ENCODE data around the gene HOXB6.

Gene HOXB6

DNA sequence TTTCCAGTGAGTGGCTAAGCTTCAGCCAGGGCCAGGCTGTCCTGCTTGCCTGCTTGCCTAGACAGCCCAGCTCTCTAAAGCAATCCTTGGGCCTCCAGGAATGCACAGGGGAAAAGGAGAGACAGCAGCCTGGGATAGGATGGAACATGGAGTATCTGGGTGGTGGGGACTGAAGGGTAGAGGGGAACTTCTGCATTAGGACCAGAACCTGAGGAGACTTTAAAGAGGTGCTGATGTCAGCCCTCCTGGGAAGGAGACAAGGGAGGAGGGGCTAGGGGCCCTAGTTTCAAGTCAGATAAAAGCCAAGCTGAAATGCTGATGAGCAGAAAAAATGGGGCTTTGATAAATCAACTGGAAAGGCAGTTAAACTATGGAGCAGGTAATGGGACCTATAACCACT is 4.2 kb upstream of the HOXB6 start:
- no peak for FAIRE-seq

DNA sequence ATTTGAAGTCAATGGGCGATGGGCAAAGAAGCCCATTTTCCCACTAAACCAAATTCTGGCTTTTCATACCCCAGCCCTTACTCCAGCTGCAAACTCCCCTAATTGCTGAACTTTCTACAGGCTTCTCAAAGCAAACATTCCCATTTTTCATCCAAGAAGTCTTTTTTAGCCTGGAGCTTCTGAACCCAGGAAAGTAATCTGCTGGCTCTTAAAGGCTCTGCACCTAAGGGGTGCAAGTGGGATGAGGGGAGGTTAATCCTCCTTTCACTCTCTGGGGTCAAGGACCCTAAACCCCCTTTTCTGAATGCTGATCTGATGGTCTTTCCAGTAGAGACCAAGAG is 3.7 kb upstream of the HOXB6 start:
- FAIRE-seq, result no peak

DNA sequence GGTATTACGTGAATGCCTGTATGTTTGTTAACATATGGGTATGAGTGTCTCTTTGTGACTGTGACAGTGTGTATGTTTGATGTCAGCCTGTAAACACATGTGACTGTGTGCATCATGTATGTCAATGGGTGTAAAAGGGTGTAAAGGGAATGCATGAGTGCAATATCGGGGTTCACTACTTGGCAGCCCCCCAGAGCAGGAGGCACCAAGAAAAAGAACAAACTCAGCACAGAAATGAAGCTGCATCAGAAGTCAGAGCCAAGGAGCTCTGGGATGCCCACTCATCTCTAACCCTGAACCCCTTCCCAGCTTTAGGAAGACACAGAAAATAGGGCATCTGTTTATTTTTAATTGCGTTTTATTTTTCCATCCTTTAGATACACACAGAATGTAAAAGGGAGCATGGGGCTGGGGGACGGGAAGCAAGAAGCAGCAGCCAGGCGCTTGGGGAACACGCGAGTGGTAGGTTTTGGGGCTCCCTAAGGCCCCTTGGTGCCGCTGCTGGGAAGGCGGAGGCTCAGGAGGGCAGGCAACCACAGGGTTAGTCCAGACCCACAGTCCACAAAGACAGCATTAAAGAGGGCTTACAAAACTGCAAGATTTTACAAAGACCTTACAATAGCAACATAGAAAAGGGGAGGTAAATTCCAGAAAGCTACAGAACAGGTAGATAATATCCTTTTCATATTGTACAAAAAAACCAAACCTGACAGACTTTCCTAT is 2.3 kb upstream of the HOXB6 start:
- FAIRE-seq, result no peak

DNA sequence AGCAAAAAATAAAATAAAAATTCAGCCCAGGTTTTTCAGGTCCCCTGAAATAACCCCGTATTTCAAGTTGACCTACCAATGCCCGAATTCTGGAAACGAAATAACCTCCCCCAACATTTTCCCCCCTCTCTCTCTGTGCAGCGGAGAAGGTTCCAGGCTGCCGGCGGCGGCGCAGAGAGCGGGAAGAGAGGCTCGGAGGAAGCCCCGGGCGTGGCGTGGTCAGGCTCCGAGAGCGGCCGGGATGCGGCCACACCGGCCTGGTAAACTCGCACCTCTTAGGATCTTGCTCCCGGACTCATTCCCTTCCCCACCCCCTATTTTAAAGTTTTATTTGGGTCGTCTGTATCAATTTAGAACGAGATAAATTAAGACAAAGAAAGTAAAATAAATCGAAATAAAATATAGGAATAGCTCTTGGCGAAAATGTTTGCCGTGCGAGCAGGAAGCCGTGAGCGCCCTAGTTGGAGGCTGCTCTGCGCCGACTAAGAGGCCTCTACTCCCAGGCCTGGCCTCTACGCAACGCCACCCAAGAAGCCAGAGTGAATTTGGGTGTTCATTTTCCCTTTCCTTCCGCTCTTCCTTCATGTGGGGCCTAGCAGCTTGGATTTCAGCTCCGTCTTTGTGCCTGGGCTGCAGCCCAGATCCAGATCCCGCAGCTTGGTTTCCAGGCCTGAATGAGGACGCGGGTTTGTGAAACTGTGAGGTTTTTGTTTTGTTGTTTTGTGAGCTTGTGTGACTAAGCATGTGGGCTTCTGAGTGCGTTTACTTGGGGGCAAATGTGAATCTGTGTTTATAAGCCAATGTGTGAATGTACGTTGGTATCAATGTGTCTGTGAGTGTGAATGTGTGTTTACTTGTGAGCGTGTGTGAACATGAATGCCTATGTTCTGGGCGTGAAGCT is 1.5 kb upstream of the HOXB6 start:
- no peak for FAIRE-seq

DNA sequence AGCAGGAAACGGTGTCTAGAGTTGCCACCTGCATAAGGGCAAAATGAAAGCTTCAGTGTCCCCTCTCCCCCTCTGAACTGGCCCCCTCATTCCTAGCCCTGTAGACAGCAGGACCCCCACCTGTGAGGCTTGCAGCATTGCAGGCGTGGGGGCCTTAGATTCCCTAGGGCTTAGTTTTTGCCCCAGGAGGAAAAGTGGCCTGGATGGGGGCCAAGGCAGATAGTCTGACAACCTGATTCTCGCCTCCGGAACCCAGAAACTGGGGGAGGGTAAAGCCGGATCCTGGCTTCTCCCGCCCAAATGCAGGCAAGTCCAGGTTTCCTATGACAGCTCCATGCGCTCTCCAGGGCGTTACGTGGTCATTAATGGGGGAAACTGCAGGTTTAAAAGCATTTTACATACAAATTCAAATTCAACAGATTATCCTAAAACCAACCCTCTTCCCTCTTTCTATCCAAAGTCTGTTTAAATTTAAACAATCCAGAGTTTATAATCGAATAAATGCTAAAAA is 678 bp upstream of the HOXB6 start:
- FAIRE-seq, result no peak

DNA sequence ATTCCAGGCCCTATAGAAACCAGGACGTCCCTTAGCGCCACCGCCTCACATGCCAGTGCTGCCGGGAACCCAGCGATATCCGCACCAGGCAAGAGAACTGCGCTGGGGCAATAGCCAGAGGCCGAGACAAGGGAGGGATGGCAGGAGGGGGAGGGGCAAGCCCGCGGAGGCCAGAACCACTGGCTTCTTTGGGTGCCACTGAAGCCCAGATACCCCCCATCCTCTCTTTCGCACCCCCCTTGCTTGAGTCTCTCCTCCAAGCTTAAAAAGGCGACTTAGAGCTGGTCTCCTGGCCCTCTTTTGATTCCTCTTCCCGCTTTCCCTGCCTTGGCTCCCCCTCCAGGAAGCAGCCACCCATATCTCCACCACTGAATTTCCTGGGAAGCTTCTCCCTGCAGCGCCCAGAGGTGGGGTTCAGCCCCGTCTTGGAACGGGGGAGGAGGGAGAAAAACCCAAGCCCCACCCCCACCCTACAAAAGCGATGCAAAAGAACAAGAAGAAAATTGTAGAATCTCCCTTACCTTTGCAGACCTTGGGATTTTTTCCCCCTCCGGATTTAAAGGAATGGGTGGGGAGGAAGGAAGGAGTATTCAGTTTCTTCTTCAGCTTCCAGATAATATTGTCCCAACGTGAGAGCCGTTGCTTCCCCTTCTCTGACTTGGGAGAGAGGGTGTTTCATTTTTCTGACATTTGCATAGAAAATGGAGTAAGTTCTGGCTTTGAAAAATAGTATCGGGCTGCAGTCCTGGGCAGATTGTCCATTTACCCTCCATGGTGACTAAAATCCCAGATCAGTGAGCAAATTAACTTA is 622 bp downstream of the HOXB6 start:
- no peak for FAIRE-seq

DNA sequence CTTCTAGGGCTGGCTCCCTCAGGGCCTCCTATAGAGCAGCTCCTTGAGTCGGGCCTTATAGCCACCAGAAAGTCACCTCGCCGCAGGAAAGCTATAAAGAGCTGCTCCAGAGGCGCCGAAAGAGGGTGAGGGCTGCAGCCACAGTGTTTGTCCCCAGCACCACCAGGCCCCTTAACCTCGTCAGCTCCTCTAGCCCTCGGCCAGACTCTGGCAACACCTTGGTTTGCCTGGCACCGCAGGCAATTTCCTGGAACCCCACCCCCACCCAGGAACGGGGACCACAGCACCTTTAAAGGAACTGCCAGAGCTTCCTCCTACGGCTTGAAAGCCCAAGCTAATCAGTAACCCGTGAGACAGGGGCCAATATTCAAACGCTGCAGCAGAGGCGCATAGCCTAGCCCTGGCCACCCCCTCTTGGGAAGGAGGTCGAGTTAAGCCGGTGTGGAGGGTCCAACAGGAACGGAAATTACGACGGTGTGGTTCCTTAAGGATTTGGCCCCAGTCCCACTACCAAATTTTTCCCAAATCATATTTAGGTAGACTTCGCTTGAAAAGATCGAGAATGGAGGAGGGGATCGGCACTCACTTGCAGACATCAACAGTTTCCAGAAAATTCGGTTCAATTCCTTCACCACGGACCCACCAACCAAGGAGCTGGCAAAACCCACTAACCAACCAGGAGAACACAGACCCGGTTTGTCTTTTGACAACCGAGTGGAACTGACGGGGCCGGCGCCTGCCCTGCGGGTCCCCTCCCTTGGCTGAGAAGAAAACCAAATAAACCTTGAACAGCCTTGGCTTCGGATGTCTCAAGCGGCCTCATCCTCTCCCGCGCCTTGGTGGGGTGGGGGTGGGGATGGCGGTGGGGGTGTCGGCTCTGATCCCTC is 3.0 kb downstream of the HOXB6 start:
- FAIRE-seq, result no peak

DNA sequence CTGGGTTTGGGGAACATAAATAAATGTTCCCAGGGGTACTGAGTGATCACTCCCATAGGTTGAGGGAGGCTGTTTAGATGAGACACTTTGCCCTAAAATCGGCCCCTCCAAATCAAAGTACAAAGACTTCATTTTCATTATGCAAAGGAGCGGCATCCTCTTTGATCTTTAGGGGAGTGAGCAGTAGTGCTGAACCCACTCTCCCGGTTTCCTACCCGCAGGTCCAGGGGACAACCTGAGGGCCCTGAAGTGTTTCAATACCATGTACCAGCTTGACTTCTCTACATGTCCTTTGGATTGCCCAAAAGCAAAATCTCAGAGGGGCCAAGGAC is 3.6 kb downstream of the HOXB6 start:
- FAIRE-seq, result no peak

DNA sequence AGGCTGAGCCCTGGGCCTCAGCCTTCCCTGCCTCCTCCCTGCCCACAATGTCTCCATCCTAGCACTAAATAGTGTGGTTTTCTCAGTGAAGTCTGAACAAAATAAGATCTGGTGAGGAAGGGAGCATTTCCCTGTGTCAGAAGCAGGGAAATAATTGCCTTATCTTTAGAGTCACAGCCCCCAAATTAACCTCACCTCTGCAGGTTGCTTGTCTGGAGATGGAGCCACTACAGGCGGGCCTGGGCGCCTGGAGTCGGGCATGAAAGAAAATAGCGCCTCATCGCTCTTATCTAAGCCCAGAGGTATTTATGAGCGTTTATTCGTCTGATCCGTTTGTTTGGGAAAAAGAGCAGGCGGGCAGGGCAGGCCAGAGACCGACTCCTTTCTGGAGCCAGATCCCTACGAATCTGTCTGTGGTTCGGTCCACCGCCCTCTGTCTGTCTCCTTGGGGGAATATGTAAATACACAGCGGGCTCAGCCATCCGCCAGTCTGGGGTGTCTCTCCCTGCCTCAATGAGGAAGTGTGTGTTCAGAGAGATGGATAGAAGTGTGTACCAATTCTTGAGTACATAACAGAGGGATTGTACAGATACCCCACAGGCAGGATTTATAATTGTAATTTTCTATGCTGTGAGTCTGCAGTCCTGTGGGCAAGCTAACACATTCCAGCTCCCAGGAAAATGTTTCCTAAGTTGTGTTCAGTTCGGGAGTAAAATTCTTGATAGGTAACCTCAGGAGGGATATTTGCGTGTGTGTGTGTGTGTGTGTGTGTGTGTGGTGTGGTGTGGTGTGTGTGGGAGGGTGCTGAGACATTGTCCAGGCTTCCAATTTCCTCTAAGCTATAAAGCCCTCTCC is 4.3 kb downstream of the HOXB6 start:
- no peak for FAIRE-seq

DNA sequence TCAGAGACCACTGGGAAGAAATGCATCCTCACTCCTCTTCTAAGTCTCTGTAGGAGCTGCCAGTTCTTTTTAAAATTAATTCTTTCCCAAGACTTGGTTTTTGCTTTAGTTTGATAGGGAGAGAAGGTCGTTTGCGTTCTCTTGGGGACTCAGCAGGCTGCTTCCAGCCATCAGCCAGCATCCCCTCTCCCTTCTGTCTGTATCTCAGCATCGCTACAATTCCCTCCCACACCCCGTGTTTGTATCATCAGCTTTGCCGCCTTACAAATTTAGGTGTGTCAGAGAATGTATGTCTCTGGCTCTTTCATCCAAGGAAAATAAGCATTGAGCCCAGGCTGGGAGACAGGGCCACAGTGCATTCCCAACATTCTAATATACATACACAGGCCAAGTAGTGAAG is 5.4 kb downstream of the HOXB6 start:
- FAIRE-seq, result no peak

DNA sequence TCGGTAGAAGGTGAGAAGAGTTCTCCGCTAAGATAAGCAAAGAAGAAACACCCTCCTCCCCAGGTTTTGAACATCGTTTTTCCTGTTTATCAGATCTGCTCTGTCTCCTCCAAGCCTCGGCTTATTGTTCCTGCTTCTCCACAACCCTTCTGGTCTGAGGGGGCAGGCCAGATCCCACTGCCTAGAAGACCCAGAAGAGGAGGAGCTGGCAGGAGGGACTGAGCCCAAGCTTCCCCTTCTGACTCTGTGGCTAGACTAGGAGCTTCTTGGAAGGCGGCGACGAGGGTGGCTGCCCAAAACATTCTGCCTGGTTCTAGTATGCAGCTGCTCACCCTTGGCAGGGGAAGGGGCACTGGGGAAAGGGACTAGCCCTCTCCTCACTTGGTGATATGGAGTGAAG is 6.0 kb downstream of the HOXB6 start:
- no peak for FAIRE-seq

DNA sequence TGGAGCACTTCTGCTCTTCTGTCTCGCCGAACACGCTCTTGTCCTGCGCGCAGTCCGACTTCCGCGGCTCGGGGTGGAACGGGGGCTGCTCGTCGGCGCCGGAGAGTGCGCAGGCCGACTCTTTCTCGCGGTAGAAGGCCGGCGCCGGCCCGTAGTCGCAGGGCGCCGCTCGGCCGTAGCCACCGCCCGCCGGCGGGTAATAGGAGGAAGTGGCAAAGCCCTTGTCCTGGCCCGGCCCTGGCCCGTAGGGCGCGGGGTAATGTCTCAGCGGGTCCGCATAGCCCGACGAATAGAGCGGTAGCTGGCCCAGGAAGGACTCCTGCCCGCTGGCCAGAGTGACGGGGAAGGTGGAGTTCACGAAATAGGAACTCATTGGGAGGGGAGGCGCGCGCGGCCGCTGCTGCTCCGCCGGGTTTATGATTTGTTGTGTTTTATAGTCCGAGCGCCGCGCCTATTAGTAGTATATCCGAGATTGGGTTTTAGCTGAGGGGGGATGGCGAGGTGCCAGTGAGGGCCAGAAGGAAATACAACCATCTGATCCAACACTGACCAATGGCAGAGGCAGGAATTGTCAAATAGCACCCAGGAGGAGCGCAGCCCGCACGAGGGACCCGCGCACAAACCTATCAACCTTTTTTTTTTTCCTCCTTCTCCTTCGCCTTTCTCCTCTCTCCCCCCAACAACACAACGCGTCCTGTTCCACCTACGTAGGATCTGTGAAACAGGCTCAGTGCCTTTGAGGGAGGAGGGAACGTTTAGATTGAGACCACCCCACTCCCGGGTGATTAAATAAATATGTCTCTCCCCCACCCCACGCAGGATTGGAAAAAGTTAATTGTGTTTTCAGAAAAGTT is 6.8 kb downstream of the HOXB6 start:
- no peak for FAIRE-seq

DNA sequence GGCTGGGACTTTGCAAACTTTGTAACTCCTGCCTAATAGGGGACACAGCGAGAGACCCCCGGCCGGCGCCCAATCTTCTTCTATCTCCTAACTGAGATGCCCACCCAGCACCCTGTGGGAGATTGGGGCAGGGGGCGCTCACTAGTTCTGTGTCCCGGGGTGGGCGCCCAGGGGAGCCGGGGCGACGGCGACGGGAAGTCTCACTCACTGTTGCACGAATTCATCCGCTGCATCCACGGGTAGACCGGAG is 7.3 kb downstream of the HOXB6 start:
- FAIRE-seq, result no peak

DNA sequence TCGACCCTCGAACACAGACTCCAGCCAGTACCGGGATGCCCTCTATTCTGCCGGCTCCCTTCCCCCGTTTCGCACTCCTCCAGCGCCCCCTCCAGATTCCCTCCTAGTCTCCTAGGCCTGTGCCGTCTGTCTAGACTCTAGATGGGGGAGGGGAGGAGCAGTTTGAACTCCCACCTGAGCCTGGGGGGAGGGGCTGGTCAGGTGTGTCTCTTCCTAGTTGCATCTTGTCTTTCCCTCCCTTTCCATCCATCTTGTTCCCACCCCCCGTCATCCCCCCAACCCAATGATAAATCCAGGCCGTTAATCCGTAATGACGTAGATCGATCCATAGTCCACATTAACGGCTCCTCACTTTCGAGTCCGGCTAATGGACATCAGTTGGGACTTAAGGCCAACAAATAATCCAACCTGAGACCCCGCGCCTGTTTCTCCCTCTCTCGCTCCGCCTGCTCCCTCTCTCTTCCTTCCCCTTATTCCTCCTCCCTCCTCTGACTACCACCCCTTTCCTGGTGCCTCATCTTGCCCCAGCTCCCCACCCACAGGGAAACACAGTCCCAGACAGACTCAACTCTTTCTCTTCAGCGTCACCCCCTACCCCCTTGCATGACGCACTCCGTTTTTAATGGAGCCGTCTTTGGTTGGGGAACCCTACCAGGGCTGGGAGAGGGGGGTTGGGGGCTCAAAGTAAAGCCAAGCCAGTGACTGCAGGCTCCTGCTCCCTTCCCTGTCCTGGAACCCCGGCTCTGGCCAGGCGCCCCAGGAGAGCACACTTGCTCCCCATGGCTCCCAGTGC is 7.9 kb downstream of the HOXB6 start:
- no peak for FAIRE-seq

DNA sequence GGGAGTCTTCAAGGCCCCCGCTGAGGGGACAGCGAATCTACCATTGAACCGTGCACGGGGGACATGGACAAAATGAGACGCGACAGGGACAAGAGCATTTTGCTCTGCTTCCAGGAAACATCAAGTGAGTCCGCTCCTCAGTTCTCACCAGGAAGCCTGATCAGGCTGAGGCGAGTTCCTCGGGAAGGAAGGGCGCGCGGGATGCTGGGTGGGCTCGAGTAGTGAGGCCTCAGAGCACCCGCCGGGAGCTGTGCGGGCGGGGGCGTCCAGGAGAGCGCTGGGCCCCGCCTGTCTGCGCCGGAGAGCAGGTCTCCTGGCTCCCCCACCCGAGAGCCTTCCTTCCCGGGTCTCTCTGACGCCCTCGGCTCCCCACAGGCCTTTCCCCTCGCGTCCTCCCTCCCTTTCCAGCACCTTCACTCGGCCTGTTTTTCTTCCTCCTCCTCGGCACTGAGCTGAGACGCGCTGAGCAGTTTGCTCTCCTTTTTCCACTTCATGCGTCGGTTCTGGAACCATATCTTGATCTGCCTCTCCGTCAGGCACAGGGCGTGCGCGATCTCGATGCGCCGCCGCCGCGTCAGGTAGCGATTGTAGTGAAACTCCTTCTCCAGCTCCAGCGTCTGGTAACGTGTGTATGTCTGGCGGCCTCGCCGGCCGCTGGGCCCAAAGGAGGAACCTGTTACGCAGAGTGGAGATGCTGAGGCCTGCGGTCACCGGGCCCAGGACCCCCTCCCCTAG is 8.6 kb downstream of the HOXB6 start:
- FAIRE-seq, result no peak

DNA sequence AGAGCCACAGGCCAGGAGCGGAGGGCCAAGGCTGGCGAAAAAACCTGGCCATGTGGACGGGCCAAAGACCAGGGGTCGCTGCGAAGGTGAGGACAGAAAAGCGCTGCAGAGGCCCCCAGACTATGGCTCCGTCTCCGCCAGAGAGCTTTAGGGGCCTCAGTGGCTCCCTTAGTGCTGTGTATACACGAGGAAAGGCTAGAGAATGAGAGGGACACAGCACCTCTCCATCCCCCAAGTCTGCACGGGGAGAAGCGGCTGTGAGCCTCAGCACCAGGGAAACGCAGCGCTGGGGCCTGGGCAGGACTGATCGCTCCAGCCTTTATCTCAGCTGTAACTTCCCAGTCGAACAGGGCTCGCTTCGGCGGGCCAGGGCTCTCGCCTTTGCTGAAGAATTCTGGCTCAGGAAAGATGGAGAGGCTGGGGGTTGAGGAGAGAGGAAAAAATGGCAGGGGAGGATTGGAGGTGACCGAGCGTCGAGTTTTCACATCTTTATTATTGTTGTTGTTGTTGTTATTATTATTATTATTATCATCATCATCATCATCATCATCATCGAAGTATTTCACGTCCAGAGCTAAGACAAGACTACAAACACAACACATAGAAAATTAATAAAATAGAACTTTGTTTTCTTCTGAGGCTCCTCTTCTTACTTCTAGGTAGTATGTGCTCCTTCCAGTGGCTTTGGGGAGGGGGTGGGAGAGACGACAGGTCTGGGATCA is 9.3 kb downstream of the HOXB6 start:
- FAIRE-seq, result no peak

DNA sequence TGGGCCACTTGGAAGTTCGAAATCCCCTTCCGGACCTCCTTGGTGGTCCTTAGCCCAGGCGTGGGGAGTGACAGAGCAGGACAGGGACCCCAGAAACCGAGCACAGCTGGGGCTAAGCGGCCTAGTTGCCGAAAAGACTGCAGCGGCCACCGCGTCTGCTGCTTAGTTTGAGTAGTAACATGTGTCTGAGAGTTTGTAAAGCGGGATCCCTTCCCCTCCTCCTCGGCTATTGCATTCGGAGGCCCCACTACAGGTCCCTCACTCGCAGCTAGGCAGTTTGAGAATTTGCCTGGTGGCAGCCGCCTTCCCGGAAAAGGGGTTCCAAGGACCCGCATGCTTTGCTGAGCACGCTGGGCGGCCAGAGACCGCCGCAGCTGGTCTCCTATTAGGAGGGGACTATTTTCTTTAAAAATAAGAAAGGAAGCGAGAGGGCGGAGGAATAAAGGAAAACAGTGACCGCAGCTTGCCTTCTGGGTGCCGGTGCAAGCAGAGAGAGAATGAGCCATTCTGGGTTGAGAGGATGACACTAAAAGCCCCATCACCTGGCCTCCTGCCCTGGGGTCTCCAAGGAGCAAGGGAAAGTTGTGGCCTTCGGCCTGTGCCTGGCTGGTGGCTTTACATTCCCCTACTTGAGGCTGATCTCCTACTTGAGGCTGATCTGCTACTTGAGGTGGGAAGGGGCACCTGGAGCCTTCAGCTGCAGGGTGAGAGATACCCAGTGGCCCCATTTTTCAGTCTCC is 10.1 kb downstream of the HOXB6 start:
- FAIRE-seq, result no peak

All from A204.1 (cell line).